Gastrocnemius medialis (tissue), 4 donors: ENCODE measurements around the gene GPHN. TPM values are rescaled to one million over a fixed set of nuclear protein-coding genes. Genes with fewer than 3 reads are reported as not detected.
"Not testable (repeated sequence)": the region's sequence is repeated elsewhere in the genome, so short reads cannot be mapped to it uniquely, and the experiment has no call there.

Source experiments
- ATAC-seq, 2 donors: fragments of 150-250 bp; one replicate each; pipeline ENCODE4 v1.9.1; 2016
- DNase-seq, 2 donors: peaks; one replicate each; pipeline ENCODE4 v3.0.0-alpha.2; 2019
- H3K27ac ChIP-seq, 4 donors: fragments of 200-600 bp; sonication (generic); 1 replicate in 1 of 4; 2 replicates in 3 of 4; pipeline ENCODE4 v1.5.1; 2016 to 2018; ENCODE audit warnings: mild to moderate bottlenecking in 2 of 4, moderate library complexity in 1 of 4
- H3K27me3 ChIP-seq, 3 donors: fragments of 200-600 bp; sonication (generic) in 2 of 3; 1 replicate in 1 of 3; 2 replicates in 2 of 3; pipeline versions ENCODE4 v1.5.1 to v1.6.0; 2016 to 2019; ENCODE audit warnings: mild to moderate bottlenecking in 1 of 3, moderate library complexity in 1 of 3
- H3K36me3 ChIP-seq, 2 donors: fragments of 200-600 bp; sonication (generic) in 1 of 2; one replicate each; pipeline ENCODE4 v1.5.1; 2017 to 2018
- H3K4me1 ChIP-seq, 2 donors: fragments of 200-600 bp; sonication (generic) in 1 of 2; one replicate each; pipeline ENCODE4 v1.5.1; 2016 to 2017; ENCODE audit warnings: mild to moderate bottlenecking in 2 of 2
- H3K4me3 ChIP-seq, 4 donors: fragments of 200-600 bp; sonication (generic) in 3 of 4; 1 replicate in 1 of 4; 2 replicates in 3 of 4; pipeline ENCODE4 v1.5.1; 2016 to 2019; ENCODE audit warnings: mild to moderate bottlenecking in 2 of 4
- H3K9me3 ChIP-seq, 3 donors: fragments of 200-600 bp; sonication (generic) in 2 of 3; 1 replicate in 1 of 3; 2 replicates in 2 of 3; pipeline ENCODE4 v1.5.1; 2016 to 2019
- POLR2A ChIP-seq, 2 donors: fragments of 450-650 bp; IDR thresholded peaks; one replicate each; pipeline ENCODE4 v1.6.1; 2017; ENCODE audit warnings: antibody characterized with exemption in 2 of 2, mild to moderate bottlenecking in 2 of 2, moderate library complexity in 2 of 2
- in situ Hi-C, 4 donors: fragments of 200-750 bp; cut with MboI; loops; one replicate each; pipeline versions ENCODE4 v1.15.0 to v1.8.0; 2017; ENCODE audit warnings: low sequenced_read_pairs in 4 of 4
- intact Hi-C: fragments of 100-400 bp; cut with DNase I; formaldehyde crosslinking; loops from one replicate; pipeline ENCODE4 v1.15.1; 2023; ENCODE audit warnings: low total_unique reads
- total RNA-seq, 4 donors: library from RNA; depleted of rRNA; stranded (reverse); fragments of >200 nt; gene quantifications; one replicate each; pipeline versions ENCODE4 v1.1.0 to v1.2.3, GENCODE V29; 2016
- TF ChIP-seq, protein P1 (sequence below), 5 experiments: fragments of 450-650 bp in 3 of 5; fragments of 200-600 bp in 2 of 5; sonication (generic) in 2 of 5; IDR thresholded peaks in 4 of 5; conservative IDR thresholded peaks in 1 of 5; 1 replicate in 4 of 5; 2 replicates in 1 of 5; pipeline ENCODE4 v1.5.1; 2016 to 2019; ENCODE audit warnings: antibody characterized with exemption in 5 of 5, mild to moderate bottlenecking in 3 of 5, moderate library complexity in 3 of 5

The GPHN gene
- total RNA-seq, 4 donors from 2014 or later = 10.3 to 33.3 (median 23.5) TPM

DNA sequence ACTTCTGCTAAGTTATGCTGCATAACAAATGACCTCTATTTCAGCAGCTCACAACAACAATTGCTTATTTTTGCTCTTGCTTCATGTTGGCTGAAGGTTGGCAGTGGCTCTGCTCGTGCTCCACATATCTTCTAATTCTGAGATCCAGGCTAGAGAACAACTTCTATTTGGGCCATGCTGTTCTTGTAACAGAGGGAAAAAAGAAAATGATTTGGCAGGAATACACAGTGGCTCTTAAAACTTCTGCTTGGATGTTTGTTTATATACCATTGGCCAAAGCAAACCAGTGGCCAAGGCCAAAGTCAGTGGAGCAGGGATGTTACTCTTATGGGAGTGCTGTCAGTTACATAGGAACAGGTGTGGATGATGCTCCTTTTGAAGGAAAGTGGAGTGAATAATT, 32.1 kb downstream of the GPHN start:
- H3K27ac ChIP-seq = no peak overlapping the region
- no peaks in the 10 kb centered on the region for H3K9me3 ChIP-seq
- intact Hi-C loops (no loop called here), in situ Hi-C loops (no loop called here)
- DNase-seq (no peak), ATAC-seq (no peak)
- TF ChIP-seq, protein P1, sequence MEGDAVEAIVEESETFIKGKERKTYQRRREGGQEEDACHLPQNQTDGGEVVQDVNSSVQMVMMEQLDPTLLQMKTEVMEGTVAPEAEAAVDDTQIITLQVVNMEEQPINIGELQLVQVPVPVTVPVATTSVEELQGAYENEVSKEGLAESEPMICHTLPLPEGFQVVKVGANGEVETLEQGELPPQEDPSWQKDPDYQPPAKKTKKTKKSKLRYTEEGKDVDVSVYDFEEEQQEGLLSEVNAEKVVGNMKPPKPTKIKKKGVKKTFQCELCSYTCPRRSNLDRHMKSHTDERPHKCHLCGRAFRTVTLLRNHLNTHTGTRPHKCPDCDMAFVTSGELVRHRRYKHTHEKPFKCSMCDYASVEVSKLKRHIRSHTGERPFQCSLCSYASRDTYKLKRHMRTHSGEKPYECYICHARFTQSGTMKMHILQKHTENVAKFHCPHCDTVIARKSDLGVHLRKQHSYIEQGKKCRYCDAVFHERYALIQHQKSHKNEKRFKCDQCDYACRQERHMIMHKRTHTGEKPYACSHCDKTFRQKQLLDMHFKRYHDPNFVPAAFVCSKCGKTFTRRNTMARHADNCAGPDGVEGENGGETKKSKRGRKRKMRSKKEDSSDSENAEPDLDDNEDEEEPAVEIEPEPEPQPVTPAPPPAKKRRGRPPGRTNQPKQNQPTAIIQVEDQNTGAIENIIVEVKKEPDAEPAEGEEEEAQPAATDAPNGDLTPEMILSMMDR (IDR thresholded peaks at IDR 0.05 in 4 of 5, conservative IDR thresholded peaks at IDR 0.05 in 1 of 5) = no peak
- no peak for TF ChIP-seq POLR2A (IDR thresholded peaks at IDR 0.05)
- H3K27me3 ChIP-seq = no peaks in the 10 kb centered on the region
- no peaks in the 10 kb centered on the region for H3K36me3 ChIP-seq
- peaks cover 22 to 24% of the 10 kb centered on the region in 2 donors for H3K4me1 ChIP-seq
- no peak overlapping the region for H3K4me3 ChIP-seq

GRCh38 chr14:66541627-66542026, 33.7 kb downstream of the GPHN start:
- intact Hi-C loops (no loop called here), in situ Hi-C loops (no loop called here)
- ATAC-seq (no peak), DNase-seq (no peak)
- H3K27me3 ChIP-seq = no peaks in the 10 kb centered on the region
- TF ChIP-seq POLR2A (IDR thresholded peaks at IDR 0.05) = no peak
- TF ChIP-seq, protein P1 (IDR thresholded peaks at IDR 0.05 in 4 of 5, conservative IDR thresholded peaks at IDR 0.05 in 1 of 5) = no peak
- peaks cover 22 to 24% of the 10 kb centered on the region in 2 donors for H3K4me1 ChIP-seq
- no peak overlapping the region for H3K4me3 ChIP-seq
- H3K9me3 ChIP-seq = no peaks in the 10 kb centered on the region
- no peaks in the 10 kb centered on the region for H3K36me3 ChIP-seq
- no peak overlapping the region for H3K27ac ChIP-seq

GRCh38 chr14:66543996-66544395, 36.0 kb downstream of the GPHN start:
- Histone ChIP-seq H3K9me3 (no peaks in the 10 kb centered on the region), H3K27ac (no peak overlapping the region), H3K4me1 (peaks cover 22 to 24% of the 10 kb centered on the region in 2 donors), H3K36me3 (no peaks in the 10 kb centered on the region), H3K27me3 (no peaks in the 10 kb centered on the region), H3K4me3 (no peak overlapping the region)
- in situ Hi-C loops (no loop called here), intact Hi-C loops (no loop called here)
- DNase-seq (no peak), ATAC-seq (no peak)
- TF ChIP-seq, protein P1 (IDR thresholded peaks at IDR 0.05 in 4 of 5, conservative IDR thresholded peaks at IDR 0.05 in 1 of 5) = no peak
- TF ChIP-seq POLR2A (IDR thresholded peaks at IDR 0.05) = no peak

- H3K4me1 ChIP-seq = peaks cover 15 to 24% of the 10 kb centered on the region in 2 donors
- H3K36me3 ChIP-seq, H3K4me3 ChIP-seq, ATAC-seq, H3K27ac ChIP-seq, H3K27me3 ChIP-seq, in situ Hi-C loops, H3K9me3 ChIP-seq, DNase-seq: not testable (repeated sequence)
- intact Hi-C loops = loop anchor here (5.0 kb wide), 1 partner anchor 48 kb away; no protein-coding TSS in a partner anchor
Measured at GRCh38 chr14:66545191-66545590, 37.2 kb downstream of the GPHN start.

DNA sequence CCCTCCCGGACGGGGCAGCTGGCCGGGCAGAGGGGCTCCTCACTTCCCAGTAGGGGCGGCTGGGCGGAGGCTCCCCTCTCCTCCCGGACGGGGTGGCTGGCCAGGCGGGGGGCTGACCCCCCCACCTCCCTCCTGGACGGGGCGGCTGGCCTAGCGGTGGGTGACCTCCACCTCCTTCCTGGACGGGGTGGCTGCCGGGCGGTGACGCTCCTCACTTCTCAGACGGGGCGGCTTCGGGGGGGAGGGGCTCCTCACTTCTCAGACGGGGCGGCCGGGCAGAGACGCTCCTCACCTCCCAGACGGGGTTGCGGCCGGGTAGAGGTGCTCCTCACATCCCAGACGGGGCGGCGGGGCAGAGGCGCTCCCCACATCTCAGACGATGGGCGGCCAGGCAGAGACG, 37.8 kb downstream of the GPHN start:
- H3K36me3 ChIP-seq, ATAC-seq, H3K27ac ChIP-seq, H3K4me3 ChIP-seq, DNase-seq, H3K9me3 ChIP-seq, in situ Hi-C loops, H3K27me3 ChIP-seq: not testable (repeated sequence)
- intact Hi-C loops = loop anchor here (5.0 kb wide), 1 partner anchor 48 kb away; no protein-coding TSS in a partner anchor
- peaks cover 14 to 24% of the 10 kb centered on the region in 2 donors for H3K4me1 ChIP-seq

DNA sequence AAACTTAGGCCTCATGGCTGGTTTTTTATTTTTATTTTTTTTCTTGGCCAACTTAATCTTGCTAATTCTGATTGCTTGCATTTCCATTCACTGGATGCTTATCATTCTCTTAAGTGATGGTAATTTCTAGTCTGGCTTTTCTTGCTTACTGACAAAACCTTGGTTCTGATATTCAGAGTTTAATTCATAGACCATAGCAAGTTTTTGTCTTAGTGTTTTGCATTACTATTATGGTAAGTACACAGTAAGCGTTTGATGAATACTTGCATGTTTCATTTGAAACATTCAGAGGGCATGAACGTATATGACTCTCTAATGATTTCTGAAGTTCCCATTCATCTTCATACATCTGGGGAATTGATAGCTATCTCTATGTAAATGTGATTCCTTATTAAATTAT, 55.8 kb downstream of the GPHN start:
- ATAC-seq = no peak
- H3K27ac ChIP-seq = no peak overlapping the region
- intact Hi-C loops = loop anchor here (10.0 kb wide), 1 partner anchor 159 kb away; no protein-coding TSS in a partner anchor
- H3K4me3 ChIP-seq = no peak overlapping the region
- DNase-seq = no peak
- H3K36me3 ChIP-seq = no peaks in the 10 kb centered on the region
- TF ChIP-seq, protein P1 (IDR thresholded peaks at IDR 0.05 in 4 of 5, conservative IDR thresholded peaks at IDR 0.05 in 1 of 5) = no peak
- no peak for TF ChIP-seq POLR2A (IDR thresholded peaks at IDR 0.05)
- H3K4me1 ChIP-seq = peaks cover 0 to 14% of the 10 kb centered on the region in 2 donors
- no peaks in the 10 kb centered on the region for H3K9me3 ChIP-seq
- H3K27me3 ChIP-seq = no peaks in the 10 kb centered on the region
- in situ Hi-C loops = no loop called here
